WTC11 (cell line): ENCODE data around the gene CKB. TPM values are rescaled to one million over a fixed set of nuclear protein-coding genes. Genes with fewer than 3 reads are reported as not detected.

ENCODE experiments used
- ATAC-seq: fragments of 200-7000 bp; cut with Tn5 transposase; 2 replicates; pipeline ENCODE4 v1.10.0; 2021; ENCODE audit warnings: mild to moderate bottlenecking, moderate library complexity
- CTCF ChIA-PET: fragments of 300-600 bp; sonication (Branson Sonifier 250); formaldehyde crosslinking; loops from one replicate; lab custom pipeline; 2021; ENCODE audit warnings: antibody characterized with exemption; lab: Charles Lee
- POLR2A ChIA-PET: fragments of 350-600 bp; sonication (Branson Sonifier 250); formaldehyde crosslinking; loops from one replicate; lab custom pipeline; 2021; ENCODE audit warnings: antibody characterized with exemption; lab: Charles Lee
- DNase-seq: peaks from one replicate; pipeline ENCODE4 v3.0.0; 2021; ENCODE audit warnings: low spot score
- H3K27ac Mint-ChIP-seq: 2 replicates; pipeline ENCODE4 v1.8.0; 2021; ENCODE audit warnings: mixed read lengths
- H3K27me3 Mint-ChIP-seq: 2 replicates; pipeline ENCODE4 v1.8.0; 2021; ENCODE audit warnings: low read depth, mild to moderate bottlenecking, moderate library complexity, mixed read lengths
- H3K36me3 Mint-ChIP-seq: 2 replicates; pipeline ENCODE4 v1.8.0; 2021; ENCODE audit warnings: mixed read lengths
- H3K4me1 Mint-ChIP-seq: 2 replicates; pipeline ENCODE4 v1.8.0; 2022; ENCODE audit warnings: mixed read lengths
- H3K4me3 Mint-ChIP-seq: 2 replicates; pipeline ENCODE4 v1.8.0; 2021; ENCODE audit warnings: mild to moderate bottlenecking, moderate library complexity, mixed read lengths
- H3K9me3 Mint-ChIP-seq: 2 replicates; pipeline ENCODE4 v1.8.0; 2021; ENCODE audit warnings: mixed read lengths
- CREM ChIP-seq: sonication (generic); formaldehyde crosslinking; IDR thresholded peaks from 2 replicates; pipeline ENCODE4 v1.8.1; 2022; ENCODE audit warnings: mild to moderate bottlenecking, missing genetic modification reagents, moderate library complexity
- EMX1 ChIP-seq: fragments of 250-450 bp; sonication (Bioruptor Pico); IDR thresholded peaks from 2 replicates; pipeline ENCODE4 v1.8.0; 2021; ENCODE audit warnings: mild to moderate bottlenecking
- ETV6 ChIP-seq: sonication (generic); formaldehyde crosslinking; IDR thresholded peaks from 2 replicates; pipeline ENCODE4 v1.8.1; 2022; ENCODE audit warnings: mild to moderate bottlenecking, missing genetic modification reagents
- HMGA2 ChIP-seq: fragments of 250-450 bp; sonication (Bioruptor Pico); IDR thresholded peaks from 2 replicates; pipeline ENCODE4 v1.4.0; 2021; ENCODE audit warnings: mild to moderate bottlenecking, moderate library complexity
- MLX ChIP-seq: sonication (generic); formaldehyde crosslinking; IDR thresholded peaks from 2 replicates; pipeline ENCODE4 v1.8.1; 2023; ENCODE audit warnings: mild to moderate bottlenecking, missing genetic modification reagents, moderate library complexity
- NFE2L1 ChIP-seq: sonication (generic); formaldehyde crosslinking; IDR thresholded peaks from 2 replicates; pipeline ENCODE4 v1.8.1; 2023; ENCODE audit warnings: missing genetic modification reagents
- NFYB ChIP-seq: sonication (generic); formaldehyde crosslinking; conservative IDR thresholded peaks from 2 replicates; pipeline ENCODE4 v1.8.0; 2022; ENCODE audit warnings: low read depth, missing genetic modification reagents
- PRDM15 ChIP-seq: sonication (generic); formaldehyde crosslinking; IDR thresholded peaks from 2 replicates; pipeline ENCODE4 v1.8.0; 2022; ENCODE audit warnings: missing genetic modification reagents
- TEAD1 ChIP-seq: sonication (generic); formaldehyde crosslinking; IDR thresholded peaks from 2 replicates; pipeline ENCODE4 v1.8.0; 2022; ENCODE audit warnings: mild to moderate bottlenecking, missing genetic modification reagents
- TP53 ChIP-seq: sonication (generic); formaldehyde crosslinking; IDR thresholded peaks from 2 replicates; pipeline ENCODE4 v1.8.1; 2023; ENCODE audit warnings: mild to moderate bottlenecking, missing genetic modification reagents
- ZNF263 ChIP-seq: sonication (generic); formaldehyde crosslinking; IDR thresholded peaks from 2 replicates; pipeline ENCODE4 v1.8.1; 2022; ENCODE audit warnings: low read depth, mild to moderate bottlenecking, moderate library complexity, missing genetic modification reagents
- ZNF317 ChIP-seq: sonication (generic); formaldehyde crosslinking; IDR thresholded peaks from 2 replicates; pipeline ENCODE4 v1.8.1; 2023; ENCODE audit warnings: low read depth, mild to moderate bottlenecking, moderate library complexity, missing genetic modification reagents, borderline replicate concordance
- total RNA-seq: library from RNA; stranded (reverse); gene quantifications from 3 replicates; pipeline ENCODE4 v1.2.3, GENCODE V29; 2021
- TF ChIP-seq, protein P1 (sequence below): sonication (generic); formaldehyde crosslinking; IDR thresholded peaks from 2 replicates; pipeline ENCODE4 v1.8.0; 2022; ENCODE audit warnings: mild to moderate bottlenecking, missing genetic modification reagents
- TF ChIP-seq, protein P2 (sequence below): sonication (generic); formaldehyde crosslinking; IDR thresholded peaks from 2 replicates; pipeline ENCODE4 v1.8.0; 2023; ENCODE audit warnings: missing genetic modification reagents, mild to moderate bottlenecking, borderline replicate concordance
- TF ChIP-seq, protein P3 (sequence below): fragments of 200-600 bp; IDR thresholded peaks from 2 replicates; pipeline ENCODE4 v1.8.0; 2022; ENCODE audit warnings: antibody characterized with exemption

The CKB gene
- total RNA-seq, 1 experiment from 2014 or later, result 555 TPM

- ATAC-seq (no peak), DNase-seq (no peak)
- no peak overlapping the region for H3K27ac Mint-ChIP-seq
- no peak for TF ChIP-seq EMX1 (CRISPR knock-in tag)
- no peak for TF ChIP-seq PRDM15 (CRISPR knock-in tag)
- no peak for TF ChIP-seq TP53 (CRISPR knock-in tag)
- H3K9me3 Mint-ChIP-seq, result no peaks in the 10 kb centered on the region
- peak overlapping the region; percentile 93; the same call in 1 of the 2 replicates for H3K4me3 Mint-ChIP-seq
- no peaks in the 10 kb centered on the region for H3K36me3 Mint-ChIP-seq
- peaks cover 15% of the 10 kb centered on the region for H3K4me1 Mint-ChIP-seq
- H3K27me3 Mint-ChIP-seq, result peaks cover under 1% of the 10 kb centered on the region
- CTCF ChIA-PET, result interaction anchor here (0.5 to 5.8 kb wide), 5 partner anchors 10 to 133 kb away, joined by 4 to 46 read pairs (median 25); no protein-coding TSS in a partner anchor
- POLR2A ChIA-PET, result interaction anchor here (0.6 to 0.9 kb wide), 2 partner anchors 9 to 10 kb away, joined by 3 read pairs; no protein-coding TSS in a partner anchor
Measured at GRCh38 chr14:103530831-103531230, 8.2 kb upstream of the CKB start.

- ATAC-seq, result peak; percentile 38
- CTCF ChIA-PET, result interaction anchor here (0.5 to 5.8 kb wide), 6 partner anchors 9 to 133 kb away, joined by 4 to 46 read pairs (median 20); no protein-coding TSS in a partner anchor
- POLR2A ChIA-PET, result interaction anchor here (0.5 to 0.9 kb wide), 3 partner anchors 10 to 11 kb away, joined by 3 read pairs; no protein-coding TSS in a partner anchor
Measured at GRCh38 chr14:103530390-103530789, 7.8 kb upstream of the CKB start.

More at GRCh38 chr14:103530390-103530789, 7.8 kb upstream of the CKB start:
- 0 out of 2 replicates have a peak overlapping the region, but pooled peaks have one; percentile 58 for H3K27ac Mint-ChIP-seq
- H3K4me3 Mint-ChIP-seq, result peak overlapping the region; percentile 93
- peak; percentile 77 for DNase-seq
- H3K36me3 Mint-ChIP-seq, result no peaks in the 10 kb centered on the region
- H3K27me3 Mint-ChIP-seq, result peaks cover 5% of the 10 kb centered on the region
- TF ChIP-seq, protein P1, sequence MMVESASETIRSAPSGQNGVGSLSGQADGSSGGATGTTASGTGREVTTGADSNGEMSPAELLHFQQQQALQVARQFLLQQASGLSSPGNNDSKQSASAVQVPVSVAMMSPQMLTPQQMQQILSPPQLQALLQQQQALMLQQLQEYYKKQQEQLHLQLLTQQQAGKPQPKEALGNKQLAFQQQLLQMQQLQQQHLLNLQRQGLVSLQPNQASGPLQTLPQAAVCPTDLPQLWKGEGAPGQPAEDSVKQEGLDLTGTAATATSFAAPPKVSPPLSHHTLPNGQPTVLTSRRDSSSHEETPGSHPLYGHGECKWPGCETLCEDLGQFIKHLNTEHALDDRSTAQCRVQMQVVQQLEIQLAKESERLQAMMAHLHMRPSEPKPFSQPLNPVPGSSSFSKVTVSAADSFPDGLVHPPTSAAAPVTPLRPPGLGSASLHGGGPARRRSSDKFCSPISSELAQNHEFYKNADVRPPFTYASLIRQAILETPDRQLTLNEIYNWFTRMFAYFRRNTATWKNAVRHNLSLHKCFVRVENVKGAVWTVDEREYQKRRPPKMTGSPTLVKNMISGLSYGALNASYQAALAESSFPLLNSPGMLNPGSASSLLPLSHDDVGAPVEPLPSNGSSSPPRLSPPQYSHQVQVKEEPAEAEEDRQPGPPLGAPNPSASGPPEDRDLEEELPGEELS (CRISPR knock-in tag), result peak; percentile 86
- TF ChIP-seq HMGA2 (CRISPR knock-in tag) (no peak), TEAD1 (0 out of 2 replicates have a peak, but pooled peaks have one; percentile 17), CREM (CRISPR knock-in tag) (peak; percentile 57; the same call in 1 of the 2 replicates), NFE2L1 (CRISPR knock-in tag) (0 out of 2 replicates have a peak, but pooled peaks have one; percentile 35), ZNF263 (CRISPR knock-in tag) (peak; percentile 26; the same call in 1 of the 2 replicates), ETV6 (CRISPR knock-in tag) (0 out of 2 replicates have a peak, but pooled peaks have one; percentile 39), NFYB (CRISPR knock-in tag) (no peak), ZNF317 (no peak), MLX (CRISPR knock-in tag) (peak; percentile 73; the same call in 1 of the 2 replicates)
- TF ChIP-seq, protein P2, sequence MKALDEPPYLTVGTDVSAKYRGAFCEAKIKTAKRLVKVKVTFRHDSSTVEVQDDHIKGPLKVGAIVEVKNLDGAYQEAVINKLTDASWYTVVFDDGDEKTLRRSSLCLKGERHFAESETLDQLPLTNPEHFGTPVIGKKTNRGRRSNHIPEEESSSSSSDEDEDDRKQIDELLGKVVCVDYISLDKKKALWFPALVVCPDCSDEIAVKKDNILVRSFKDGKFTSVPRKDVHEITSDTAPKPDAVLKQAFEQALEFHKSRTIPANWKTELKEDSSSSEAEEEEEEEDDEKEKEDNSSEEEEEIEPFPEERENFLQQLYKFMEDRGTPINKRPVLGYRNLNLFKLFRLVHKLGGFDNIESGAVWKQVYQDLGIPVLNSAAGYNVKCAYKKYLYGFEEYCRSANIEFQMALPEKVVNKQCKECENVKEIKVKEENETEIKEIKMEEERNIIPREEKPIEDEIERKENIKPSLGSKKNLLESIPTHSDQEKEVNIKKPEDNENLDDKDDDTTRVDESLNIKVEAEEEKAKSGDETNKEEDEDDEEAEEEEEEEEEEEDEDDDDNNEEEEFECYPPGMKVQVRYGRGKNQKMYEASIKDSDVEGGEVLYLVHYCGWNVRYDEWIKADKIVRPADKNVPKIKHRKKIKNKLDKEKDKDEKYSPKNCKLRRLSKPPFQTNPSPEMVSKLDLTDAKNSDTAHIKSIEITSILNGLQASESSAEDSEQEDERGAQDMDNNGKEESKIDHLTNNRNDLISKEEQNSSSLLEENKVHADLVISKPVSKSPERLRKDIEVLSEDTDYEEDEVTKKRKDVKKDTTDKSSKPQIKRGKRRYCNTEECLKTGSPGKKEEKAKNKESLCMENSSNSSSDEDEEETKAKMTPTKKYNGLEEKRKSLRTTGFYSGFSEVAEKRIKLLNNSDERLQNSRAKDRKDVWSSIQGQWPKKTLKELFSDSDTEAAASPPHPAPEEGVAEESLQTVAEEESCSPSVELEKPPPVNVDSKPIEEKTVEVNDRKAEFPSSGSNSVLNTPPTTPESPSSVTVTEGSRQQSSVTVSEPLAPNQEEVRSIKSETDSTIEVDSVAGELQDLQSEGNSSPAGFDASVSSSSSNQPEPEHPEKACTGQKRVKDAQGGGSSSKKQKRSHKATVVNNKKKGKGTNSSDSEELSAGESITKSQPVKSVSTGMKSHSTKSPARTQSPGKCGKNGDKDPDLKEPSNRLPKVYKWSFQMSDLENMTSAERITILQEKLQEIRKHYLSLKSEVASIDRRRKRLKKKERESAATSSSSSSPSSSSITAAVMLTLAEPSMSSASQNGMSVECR, result peak; percentile 57; the same call in 1 of the 2 replicates
- TF ChIP-seq, protein P3, sequence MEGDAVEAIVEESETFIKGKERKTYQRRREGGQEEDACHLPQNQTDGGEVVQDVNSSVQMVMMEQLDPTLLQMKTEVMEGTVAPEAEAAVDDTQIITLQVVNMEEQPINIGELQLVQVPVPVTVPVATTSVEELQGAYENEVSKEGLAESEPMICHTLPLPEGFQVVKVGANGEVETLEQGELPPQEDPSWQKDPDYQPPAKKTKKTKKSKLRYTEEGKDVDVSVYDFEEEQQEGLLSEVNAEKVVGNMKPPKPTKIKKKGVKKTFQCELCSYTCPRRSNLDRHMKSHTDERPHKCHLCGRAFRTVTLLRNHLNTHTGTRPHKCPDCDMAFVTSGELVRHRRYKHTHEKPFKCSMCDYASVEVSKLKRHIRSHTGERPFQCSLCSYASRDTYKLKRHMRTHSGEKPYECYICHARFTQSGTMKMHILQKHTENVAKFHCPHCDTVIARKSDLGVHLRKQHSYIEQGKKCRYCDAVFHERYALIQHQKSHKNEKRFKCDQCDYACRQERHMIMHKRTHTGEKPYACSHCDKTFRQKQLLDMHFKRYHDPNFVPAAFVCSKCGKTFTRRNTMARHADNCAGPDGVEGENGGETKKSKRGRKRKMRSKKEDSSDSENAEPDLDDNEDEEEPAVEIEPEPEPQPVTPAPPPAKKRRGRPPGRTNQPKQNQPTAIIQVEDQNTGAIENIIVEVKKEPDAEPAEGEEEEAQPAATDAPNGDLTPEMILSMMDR, result no peak
- no peaks in the 10 kb centered on the region for H3K9me3 Mint-ChIP-seq
- peaks cover 15% of the 10 kb centered on the region for H3K4me1 Mint-ChIP-seq
